Gastroesophageal sphincter (tissue), 4 donors: ENCODE measurements around the gene CUX1. TPM values are rescaled to one million over a fixed set of nuclear protein-coding genes. Genes with fewer than 3 reads are reported as not detected.

Experiments
- ATAC-seq: fragments of 150-250 bp; one replicate; pipeline ENCODE4 v1.9.1; 2016; ENCODE audit warnings: mild to moderate bottlenecking, moderate library complexity
- H3K27ac ChIP-seq, 4 donors: fragments of 200-600 bp; sonication (generic) in 3 of 4; 1 replicate in 3 of 4; 2 replicates in 1 of 4; pipeline ENCODE4 v1.5.1; 2016 to 2019
- H3K27me3 ChIP-seq: fragments of 200-600 bp; sonication (generic); one replicate; pipeline ENCODE4 v1.5.1; 2019
- H3K36me3 ChIP-seq, 2 donors: fragments of 200-600 bp; sonication (generic); one replicate each; pipeline ENCODE4 v1.5.1; 2019; ENCODE audit warnings: control low read depth in 1 of 2
- H3K4me1 ChIP-seq, 3 donors: fragments of 200-600 bp; sonication (generic); 1 replicate in 2 of 3; 2 replicates in 1 of 3; pipeline ENCODE4 v1.5.1; 2016 to 2019; ENCODE audit warnings: control low read depth in 2 of 3
- H3K4me3 ChIP-seq, 2 donors: fragments of 200-600 bp; sonication (generic); one replicate each; pipeline ENCODE4 v1.5.1; 2019; ENCODE audit warnings: mild to moderate bottlenecking in 1 of 2, moderate library complexity in 1 of 2
- H3K9me3 ChIP-seq, 3 donors: fragments of 200-600 bp; sonication (generic); one replicate each; pipeline ENCODE4 v1.5.1; 2017 to 2019; ENCODE audit warnings: control low read depth in 2 of 3
- CTCF ChIP-seq, 4 experiments: fragments of 200-600 bp in 2 of 4; fragments of 450-650 bp in 2 of 4; sonication (generic) in 1 of 4; IDR thresholded peaks; one replicate each; pipeline ENCODE4 v1.5.1; 2017 to 2019; ENCODE audit warnings: antibody characterized with exemption in 4 of 4, mild to moderate bottlenecking in 2 of 4, moderate library complexity in 2 of 4
- EP300 ChIP-seq: sonication (generic); formaldehyde crosslinking; IDR thresholded peaks from one replicate; pipeline ENCODE4 v1.6.1; 2017; ENCODE audit warnings: antibody characterized with exemption, mild to moderate bottlenecking
- POLR2A ChIP-seq, 2 donors: fragments of 450-650 bp; IDR thresholded peaks; one replicate each; pipeline ENCODE4 v1.6.1; 2017; ENCODE audit warnings: antibody characterized with exemption in 2 of 2, mild to moderate bottlenecking in 2 of 2, moderate library complexity in 1 of 2
- POLR2AphosphoS5 ChIP-seq: sonication (generic); formaldehyde crosslinking; IDR thresholded peaks from one replicate; pipeline ENCODE4 v1.6.1; 2017; ENCODE audit warnings: antibody characterized with exemption
- WGBS, 2 donors: methylation state at CpG; one replicate each; pipeline ENCODE4 v1.1.5; 2018; ENCODE audit warnings: low coverage in 1 of 2; 5-methylcytosine and 5-hydroxymethylcytosine counted together
- total RNA-seq, 4 donors: library from RNA; depleted of rRNA; stranded (reverse); fragments of >200 nt; gene quantifications; one replicate each; pipeline ENCODE4 v1.1.0, GENCODE V29; 2016

Gene CUX1
- total RNA-seq, 4 donors from 2014 or later = 84.4 to 134 (median 110) TPM

GRCh38 chr7:102004229-102004628 lies 186.8 kb downstream of the CUX1 start:
- H3K27me3 ChIP-seq = no peaks in the 10 kb centered on the region
- no peak overlapping the region for H3K4me3 ChIP-seq
- no peak for ATAC-seq
- WGBS, 2 donors = 63 to 72% methylated on average over 3 to 4 of the region's 4 CpGs
- no peak for TF ChIP-seq EP300
- TF ChIP-seq POLR2A (IDR thresholded peaks at IDR 0.05) = no peak
- no peak for TF ChIP-seq CTCF (IDR thresholded peaks at IDR 0.05)
- no peak for TF ChIP-seq POLR2AphosphoS5
- peaks cover 0 to 4% (median 0%) of the 10 kb centered on the region in 3 donors for H3K4me1 ChIP-seq
- no peak overlapping the region for H3K27ac ChIP-seq
- H3K36me3 ChIP-seq = no peaks in the 10 kb centered on the region
- H3K9me3 ChIP-seq = no peaks in the 10 kb centered on the region

GRCh38 chr7:102004848-102005247 lies 187.4 kb downstream of the CUX1 start:
- TF ChIP-seq EP300 = no peak
- no peak for TF ChIP-seq POLR2AphosphoS5
- TF ChIP-seq POLR2A (IDR thresholded peaks at IDR 0.05) = no peak
- no peak for TF ChIP-seq CTCF (IDR thresholded peaks at IDR 0.05)
- ATAC-seq = no peak
- Histone ChIP-seq H3K27me3 (no peaks in the 10 kb centered on the region), H3K9me3 (no peaks in the 10 kb centered on the region), H3K27ac (no peak overlapping the region), H3K4me3 (no peak overlapping the region), H3K4me1 (peaks cover 0 to 10% (median 0%) of the 10 kb centered on the region in 3 donors), H3K36me3 (no peaks in the 10 kb centered on the region)
- 56 to 60% methylated on average over 1 to 3 of the region's 7 CpGs for WGBS, 2 donors

- no peaks in the 10 kb centered on the region for H3K27me3 ChIP-seq
- no peak for ATAC-seq
- no peak overlapping the region for H3K4me3 ChIP-seq
- TF ChIP-seq CTCF (IDR thresholded peaks at IDR 0.05) = no peak
- no peak for TF ChIP-seq EP300
- no peak for TF ChIP-seq POLR2A (IDR thresholded peaks at IDR 0.05)
- TF ChIP-seq POLR2AphosphoS5 = no peak
- no peaks in the 10 kb centered on the region for H3K36me3 ChIP-seq
- peaks cover 0 to 13% (median 0%) of the 10 kb centered on the region in 3 donors for H3K4me1 ChIP-seq
- H3K9me3 ChIP-seq = no peaks in the 10 kb centered on the region
- H3K27ac ChIP-seq = no peak overlapping the region
- 69 to 89% methylated on average over 5 to 16 of the region's 23 CpGs for WGBS, 2 donors
Measured at GRCh38 chr7:102005933-102006480, 188.6 kb downstream of the CUX1 start.

GRCh38 chr7:102006695-102007094 lies 189.3 kb downstream of the CUX1 start:
- no peaks in the 10 kb centered on the region for H3K9me3 ChIP-seq
- no peak for TF ChIP-seq POLR2AphosphoS5
- TF ChIP-seq POLR2A (IDR thresholded peaks at IDR 0.05) = no peak
- no peak for TF ChIP-seq CTCF (IDR thresholded peaks at IDR 0.05)
- TF ChIP-seq EP300 = no peak
- peaks cover 0 to 13% (median 0%) of the 10 kb centered on the region in 3 donors for H3K4me1 ChIP-seq
- no peak overlapping the region for H3K4me3 ChIP-seq
- ATAC-seq = no peak
- 85% methylated on average over 3 of the region's 15 CpGs; no CpG with 5 or more reads in 1 of the 2 donors for WGBS, 2 donors
- H3K27me3 ChIP-seq = no peaks in the 10 kb centered on the region
- no peaks in the 10 kb centered on the region for H3K36me3 ChIP-seq
- H3K27ac ChIP-seq = no peak overlapping the region

GRCh38 chr7:102008535-102009262 lies 191.3 kb downstream of the CUX1 start:
- H3K4me1 ChIP-seq = peaks cover 0 to 29% (median 0%) of the 10 kb centered on the region in 3 donors
- ATAC-seq = no peak

More at GRCh38 chr7:102008535-102009262, 191.3 kb downstream of the CUX1 start:
- Histone ChIP-seq H3K27ac (peak overlapping the region in 1 of 4 donors; percentile 29), H3K9me3 (no peaks in the 10 kb centered on the region), H3K4me3 (no peak overlapping the region), H3K27me3 (no peaks in the 10 kb centered on the region), H3K36me3 (peaks cover 0 to under 1% of the 10 kb centered on the region in 2 donors)
- 90 to 98% methylated on average over 6 to 9 of the region's 12 CpGs for WGBS, 2 donors
- TF ChIP-seq CTCF (IDR thresholded peaks at IDR 0.05) (no peak), POLR2AphosphoS5 (no peak)
